ENCODE results near the gene VPS37C. TPM values are rescaled to one million over a fixed set of nuclear protein-coding genes. Genes with fewer than 3 reads are reported as not detected.

The VPS37C gene
- total RNA-seq, 1 donor: 13.5 TPM

DNA sequence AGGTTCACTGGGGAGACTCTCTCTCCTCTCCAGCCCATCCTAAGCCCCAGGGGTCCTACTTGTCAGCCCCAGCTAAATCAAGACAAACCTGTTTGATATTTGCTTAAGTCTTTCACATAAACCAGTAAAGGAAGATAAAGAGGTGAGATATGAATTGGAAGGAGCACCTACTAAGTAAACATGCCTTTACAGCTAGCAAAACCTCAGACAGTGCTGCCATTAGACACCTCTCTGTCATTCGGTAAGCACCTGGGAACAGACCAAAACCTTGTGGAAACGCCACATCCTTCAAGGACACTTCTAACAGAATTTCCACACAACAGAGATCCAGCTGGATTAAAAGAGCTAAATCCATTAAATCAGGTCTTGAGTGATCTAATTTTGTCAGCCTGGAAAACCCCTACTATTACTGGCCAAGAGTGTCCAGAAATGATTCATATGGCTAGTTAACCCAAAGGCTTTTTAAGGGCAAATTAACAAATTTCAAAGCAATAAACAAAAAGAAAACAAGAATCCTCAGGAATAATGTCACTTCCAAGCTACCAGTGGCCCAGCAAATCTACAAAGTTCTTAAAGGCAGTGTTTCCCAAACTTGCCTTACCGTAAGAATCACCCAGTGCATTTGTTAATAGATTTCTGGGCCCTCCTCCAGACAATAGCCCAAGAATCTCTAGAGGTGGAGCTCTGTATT is 2.4 kb downstream of the VPS37C start:
- TF ChIP-seq, protein P1, sequence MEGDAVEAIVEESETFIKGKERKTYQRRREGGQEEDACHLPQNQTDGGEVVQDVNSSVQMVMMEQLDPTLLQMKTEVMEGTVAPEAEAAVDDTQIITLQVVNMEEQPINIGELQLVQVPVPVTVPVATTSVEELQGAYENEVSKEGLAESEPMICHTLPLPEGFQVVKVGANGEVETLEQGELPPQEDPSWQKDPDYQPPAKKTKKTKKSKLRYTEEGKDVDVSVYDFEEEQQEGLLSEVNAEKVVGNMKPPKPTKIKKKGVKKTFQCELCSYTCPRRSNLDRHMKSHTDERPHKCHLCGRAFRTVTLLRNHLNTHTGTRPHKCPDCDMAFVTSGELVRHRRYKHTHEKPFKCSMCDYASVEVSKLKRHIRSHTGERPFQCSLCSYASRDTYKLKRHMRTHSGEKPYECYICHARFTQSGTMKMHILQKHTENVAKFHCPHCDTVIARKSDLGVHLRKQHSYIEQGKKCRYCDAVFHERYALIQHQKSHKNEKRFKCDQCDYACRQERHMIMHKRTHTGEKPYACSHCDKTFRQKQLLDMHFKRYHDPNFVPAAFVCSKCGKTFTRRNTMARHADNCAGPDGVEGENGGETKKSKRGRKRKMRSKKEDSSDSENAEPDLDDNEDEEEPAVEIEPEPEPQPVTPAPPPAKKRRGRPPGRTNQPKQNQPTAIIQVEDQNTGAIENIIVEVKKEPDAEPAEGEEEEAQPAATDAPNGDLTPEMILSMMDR (IDR thresholded peaks at IDR 0.05; ENCODE audit: insufficient read depth, low read length): peak; percentile 6
- peak; percentile 82 for DNase-seq (ENCODE audit: low read depth)
- H3K4me3 ChIP-seq (ENCODE audit: low read depth, low read length): peak overlapping the region; percentile 31

DNA sequence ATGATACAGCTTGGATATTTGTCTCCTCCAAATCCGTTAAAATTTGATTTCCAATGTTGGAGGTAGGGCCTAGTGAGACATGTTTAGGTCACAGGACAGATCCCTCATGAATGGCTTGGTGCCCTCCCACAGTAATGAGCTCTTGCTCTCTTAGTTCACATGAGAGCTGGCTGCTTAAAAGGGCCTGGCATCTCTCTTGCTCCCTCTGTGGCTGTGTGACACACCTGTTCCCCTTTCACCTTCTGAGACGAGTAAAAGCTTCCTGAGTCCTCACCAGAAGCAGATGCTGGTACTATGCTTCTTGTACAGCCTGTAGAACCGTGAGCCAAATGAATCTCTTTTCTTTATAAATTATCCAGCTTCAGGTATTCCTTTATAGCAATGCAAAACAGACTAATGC is 3.5 kb downstream of the VPS37C start:
- no peak for DNase-seq (ENCODE audit: low read depth)
- H3K4me3 ChIP-seq (ENCODE audit: low read depth, low read length): no peak overlapping the region
- TF ChIP-seq, protein P1 (IDR thresholded peaks at IDR 0.05; ENCODE audit: insufficient read depth, low read length): no peak

DNA sequence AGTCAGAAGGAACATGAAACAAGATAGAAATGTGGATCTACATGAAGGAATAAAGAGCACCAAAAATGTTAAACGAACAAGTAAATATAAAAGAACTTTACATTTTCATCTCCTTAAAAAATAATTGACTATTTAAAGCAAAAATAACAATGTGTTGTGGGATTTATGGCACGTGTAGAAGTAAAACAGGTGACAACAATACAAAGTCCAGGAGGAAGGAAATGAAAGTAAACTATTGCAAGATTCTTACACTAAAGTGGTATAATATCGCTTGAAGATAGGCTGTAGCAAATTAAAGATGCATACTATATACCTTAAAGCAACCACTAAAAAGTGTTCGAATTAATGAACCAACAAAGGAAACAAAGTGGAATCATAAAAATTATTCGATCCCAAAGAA is 5.5 kb downstream of the VPS37C start:
- H3K4me3 ChIP-seq (ENCODE audit: low read depth, low read length): no peak overlapping the region
- no peak for DNase-seq (ENCODE audit: low read depth)
- TF ChIP-seq, protein P1 (IDR thresholded peaks at IDR 0.05; ENCODE audit: insufficient read depth, low read length): no peak

DNA sequence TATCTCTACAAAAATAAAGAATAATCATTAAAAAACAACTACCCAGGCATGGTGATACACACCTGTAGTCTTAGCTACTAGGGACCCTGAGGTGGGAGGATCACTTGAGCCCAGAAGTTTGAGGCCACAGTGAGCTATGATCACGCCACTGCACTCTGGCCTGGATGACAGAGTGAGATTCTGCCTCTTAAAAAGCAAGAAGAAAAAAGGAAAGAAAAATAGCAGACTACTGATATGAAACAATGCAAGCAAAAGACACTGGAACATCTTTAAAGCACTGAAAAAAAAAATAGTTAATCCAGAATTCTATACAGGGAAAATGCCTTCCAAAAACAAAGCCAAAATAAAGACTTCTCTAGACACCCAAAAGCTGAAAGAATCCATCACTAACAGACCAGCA is 5.9 kb downstream of the VPS37C start:
- H3K4me3 ChIP-seq (ENCODE audit: low read depth, low read length): no peak overlapping the region
- DNase-seq (ENCODE audit: low read depth): no peak
- TF ChIP-seq, protein P1 (IDR thresholded peaks at IDR 0.05; ENCODE audit: insufficient read depth, low read length): no peak

DNA sequence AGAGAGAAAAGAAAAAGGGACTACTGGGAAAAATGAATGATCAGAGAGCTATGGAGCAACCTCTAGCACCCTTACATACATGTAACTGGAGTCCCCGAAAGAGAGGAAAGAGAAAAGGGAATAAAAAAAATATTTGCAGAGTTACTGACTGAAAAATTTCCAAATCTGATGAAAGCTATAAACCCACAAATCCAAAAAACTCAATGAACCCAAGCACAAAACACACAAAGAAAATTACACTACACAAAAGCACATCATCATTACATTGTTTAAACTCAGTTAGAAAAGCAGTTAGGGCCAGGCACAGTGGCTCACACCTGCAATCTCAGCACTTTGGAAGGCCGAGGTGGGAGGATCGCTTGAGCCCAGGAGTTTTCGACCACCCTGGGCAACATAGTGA is 6.7 kb downstream of the VPS37C start:
- DNase-seq (ENCODE audit: low read depth): no peak
- TF ChIP-seq, protein P1 (IDR thresholded peaks at IDR 0.05; ENCODE audit: insufficient read depth, low read length): no peak

DNA sequence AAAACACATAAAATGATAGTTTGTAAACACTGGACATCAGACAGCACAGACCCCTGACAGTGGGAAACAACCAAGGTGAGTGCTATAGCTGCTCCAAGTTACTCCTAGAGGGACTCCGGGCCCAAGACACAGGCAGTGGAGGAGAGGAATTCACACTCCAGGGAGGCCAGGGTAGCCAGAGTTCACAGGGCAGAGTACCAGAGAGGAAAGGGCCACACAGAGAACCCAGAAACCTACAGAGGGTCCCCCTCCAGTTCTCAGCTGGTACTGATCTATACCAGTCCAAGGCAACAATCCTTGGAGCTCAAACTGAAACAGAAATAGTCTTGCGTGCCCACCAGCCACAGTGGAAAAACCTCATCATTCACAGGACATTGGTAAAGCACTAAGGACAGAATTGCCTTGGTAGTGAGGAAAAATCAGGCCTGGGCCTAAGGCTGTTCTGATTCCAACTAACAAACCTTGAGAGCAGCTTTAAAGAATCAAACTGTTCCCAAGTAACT is 7.6 kb downstream of the VPS37C start:
- peak; percentile 26 for DNase-seq (ENCODE audit: low read depth)
- TF ChIP-seq, protein P1 (IDR thresholded peaks at IDR 0.05; ENCODE audit: insufficient read depth, low read length): no peak

More for the DNA sequence above, 6.7 kb downstream of the VPS37C start:
- no peak overlapping the region for H3K4me3 ChIP-seq (ENCODE audit: low read depth, low read length)

More for the DNA sequence above, 7.6 kb downstream of the VPS37C start:
- peak overlapping the region; percentile 9 for H3K4me3 ChIP-seq (ENCODE audit: low read depth, low read length)

Measured in fibroblast of the aortic adventitia (primary cell).